ENCODE data around the gene SDS. TPM values are rescaled to one million over a fixed set of nuclear protein-coding genes. Genes with fewer than 3 reads are reported as not detected.
"Not testable (repeated sequence)": the region's sequence is repeated elsewhere in the genome, so short reads cannot be mapped to it uniquely, and the experiment has no call there.

The SDS gene
- total and polyA plus RNA-seq, 9 donors: 0.09 to 0.32 (median 0.13) TPM; not detected in 4

- Histone ChIP-seq H3K27me3 (ENCODE audit: control insufficient read depth, insufficient read depth, low read length) (no peaks in the 10 kb centered on the region), H3K27ac (ENCODE audit: low read length) (no peak overlapping the region), H3K4me3 (ENCODE audit: low read length) (no peak overlapping the region), H3K36me3 (ENCODE audit: control insufficient read depth, insufficient read depth, low read length) (peaks cover 6% of the 10 kb centered on the region), H3K9me3 (replicated peaks; ENCODE audit: control insufficient read depth, low read depth, low read length) (no peaks in the 10 kb centered on the region), H3K4me1 (ENCODE audit: control insufficient read depth, insufficient read depth, low read length) (no peaks in the 10 kb centered on the region)
- no CpG with 5 or more reads among the region's 4 CpGs for WGBS (ENCODE audit: insufficient coverage)
- peak; percentile 32 for DNase-seq
Measured at GRCh38 chr12:113366827-113367226, 36.9 kb downstream of the SDS start.

- Histone ChIP-seq H3K4me3 (ENCODE audit: low read length) (no peak overlapping the region), H3K27ac (ENCODE audit: low read length) (no peak overlapping the region), H3K27me3 (ENCODE audit: control insufficient read depth, insufficient read depth, low read length) (no peaks in the 10 kb centered on the region), H3K9me3 (replicated peaks; ENCODE audit: control insufficient read depth, low read depth, low read length) (no peaks in the 10 kb centered on the region), H3K36me3 (ENCODE audit: control insufficient read depth, insufficient read depth, low read length) (peaks cover 6% of the 10 kb centered on the region), H3K4me1 (ENCODE audit: control insufficient read depth, insufficient read depth, low read length) (no peaks in the 10 kb centered on the region)
- WGBS (ENCODE audit: insufficient coverage): 91% methylated on average over 4 of the region's 7 CpGs
- DNase-seq: no peak
Measured at GRCh38 chr12:113365639-113366395, 37.9 kb downstream of the SDS start.

GRCh38 chr12:113364698-113365097 is 39.0 kb downstream of the SDS start:
- Histone ChIP-seq H3K9me3 (replicated peaks; ENCODE audit: control insufficient read depth, low read depth, low read length) (no peaks in the 10 kb centered on the region), H3K27ac (ENCODE audit: low read length) (no peak overlapping the region), H3K4me3 (ENCODE audit: low read length) (no peak overlapping the region), H3K4me1 (ENCODE audit: control insufficient read depth, insufficient read depth, low read length) (no peaks in the 10 kb centered on the region), H3K27me3 (ENCODE audit: control insufficient read depth, insufficient read depth, low read length) (no peaks in the 10 kb centered on the region), H3K36me3 (ENCODE audit: control insufficient read depth, insufficient read depth, low read length) (peaks cover 6% of the 10 kb centered on the region)
- 100% methylated on average over 2 of the region's 5 CpGs for WGBS (ENCODE audit: insufficient coverage)
- DNase-seq: no peak

GRCh38 chr12:113361574-113362370 is 41.9 kb downstream of the SDS start:
- H3K27me3 ChIP-seq (ENCODE audit: control insufficient read depth, insufficient read depth, low read length): no peaks in the 10 kb centered on the region
- H3K4me3 ChIP-seq (ENCODE audit: low read length): no peak overlapping the region
- H3K9me3 ChIP-seq (replicated peaks; ENCODE audit: control insufficient read depth, low read depth, low read length): no peaks in the 10 kb centered on the region
- no peak overlapping the region for H3K27ac ChIP-seq (ENCODE audit: low read length)
- 75% methylated on average over 6 of the region's 12 CpGs for WGBS (ENCODE audit: insufficient coverage)
- peaks cover 4% of the 10 kb centered on the region for H3K36me3 ChIP-seq (ENCODE audit: control insufficient read depth, insufficient read depth, low read length)
- no peak for DNase-seq
- peaks cover 11% of the 10 kb centered on the region for H3K4me1 ChIP-seq (ENCODE audit: control insufficient read depth, insufficient read depth, low read length)

GRCh38 chr12:113359939-113360748 is 43.5 kb downstream of the SDS start:
- no peak overlapping the region for H3K4me3 ChIP-seq (ENCODE audit: low read length)

GRCh38 chr12:113359133-113359938 is 44.4 kb downstream of the SDS start:
- peak; percentile 68 for DNase-seq
- Histone ChIP-seq H3K4me1 (ENCODE audit: control insufficient read depth, insufficient read depth, low read length) (peaks cover 11% of the 10 kb centered on the region), H3K27me3 (ENCODE audit: control insufficient read depth, insufficient read depth, low read length) (no peaks in the 10 kb centered on the region), H3K36me3 (ENCODE audit: control insufficient read depth, insufficient read depth, low read length) (no peaks in the 10 kb centered on the region), H3K4me3 (ENCODE audit: low read length) (peak overlapping the region; percentile 75), H3K9me3 (replicated peaks; ENCODE audit: control insufficient read depth, low read depth, low read length) (no peaks in the 10 kb centered on the region), H3K27ac (ENCODE audit: low read length) (peak overlapping the region; percentile 72)
- 25% methylated on average over 9 of the region's 11 CpGs for WGBS (ENCODE audit: insufficient coverage)

More at GRCh38 chr12:113359939-113360748, 43.5 kb downstream of the SDS start:
- H3K4me1 ChIP-seq (ENCODE audit: control insufficient read depth, insufficient read depth, low read length): peaks cover 11% of the 10 kb centered on the region
- 60% methylated on average over 6 of the region's 9 CpGs for WGBS (ENCODE audit: insufficient coverage)
- peaks cover 3% of the 10 kb centered on the region for H3K36me3 ChIP-seq (ENCODE audit: control insufficient read depth, insufficient read depth, low read length)
- no peak overlapping the region for H3K27ac ChIP-seq (ENCODE audit: low read length)
- no peaks in the 10 kb centered on the region for H3K9me3 ChIP-seq (replicated peaks; ENCODE audit: control insufficient read depth, low read depth, low read length)
- H3K27me3 ChIP-seq (ENCODE audit: control insufficient read depth, insufficient read depth, low read length): no peaks in the 10 kb centered on the region
- DNase-seq: no peak

- Histone ChIP-seq H3K4me1 (ENCODE audit: control insufficient read depth, insufficient read depth, low read length) (peaks cover 11% of the 10 kb centered on the region), H3K4me3 (ENCODE audit: low read length) (peak within 1 kb of the TSS; percentile 75), H3K9me3 (replicated peaks; ENCODE audit: control insufficient read depth, low read depth, low read length) (no peaks in the 10 kb centered on the region), H3K36me3 (ENCODE audit: control insufficient read depth, insufficient read depth, low read length) (no peaks in the 10 kb centered on the region), H3K27ac (ENCODE audit: low read length) (peak within 1 kb of the TSS; percentile 72), H3K27me3 (ENCODE audit: control insufficient read depth, insufficient read depth, low read length) (no peaks in the 10 kb centered on the region)
- under 1% methylated on average over 53 of the region's 67 CpGs for WGBS (ENCODE audit: insufficient coverage)
- DNase-seq: peak; percentile 97
Measured at GRCh38 chr12:113358381-113359132, 45.1 kb downstream of the SDS start, which contains the start of gene PLBD2. Gene PLBD2, plus strand, starts transcription at chr12:113358587. Its CDS starts 14 bp downstream, at chr12:113358601.

- no CpG with 5 or more reads among the region's 7 CpGs for WGBS (ENCODE audit: insufficient coverage)
- H3K4me1 ChIP-seq (ENCODE audit: control insufficient read depth, insufficient read depth, low read length); H3K27me3 ChIP-seq (ENCODE audit: control insufficient read depth, insufficient read depth, low read length); H3K27ac ChIP-seq (ENCODE audit: low read length); H3K9me3 ChIP-seq (replicated peaks; ENCODE audit: control insufficient read depth, low read depth, low read length); H3K4me3 ChIP-seq (ENCODE audit: low read length); DNase-seq; H3K36me3 ChIP-seq (ENCODE audit: control insufficient read depth, insufficient read depth, low read length): not testable (repeated sequence)
Measured at GRCh38 chr12:113354192-113354591, 49.5 kb downstream of the SDS start.

- Histone ChIP-seq H3K27ac (ENCODE audit: low read length) (no peak overlapping the region), H3K36me3 (ENCODE audit: control insufficient read depth, insufficient read depth, low read length) (no peaks in the 10 kb centered on the region), H3K4me1 (ENCODE audit: control insufficient read depth, insufficient read depth, low read length) (no peaks in the 10 kb centered on the region), H3K9me3 (replicated peaks; ENCODE audit: control insufficient read depth, low read depth, low read length) (no peaks in the 10 kb centered on the region), H3K4me3 (ENCODE audit: low read length) (no peak overlapping the region), H3K27me3 (ENCODE audit: control insufficient read depth, insufficient read depth, low read length) (peaks cover 4% of the 10 kb centered on the region)
- DNase-seq: no peak
Measured at GRCh38 chr12:113351089-113351488, 52.6 kb downstream of the SDS start.

Measured in muscle of leg (tissue), 11 donors.